NCI-H69 (cell line): ENCODE results near the gene GLOD4.
A peak's percentile ranks its signal among the peaks of the same experiment; 100 is the strongest.
"Not testable (repeated sequence)": the region's sequence is repeated elsewhere in the genome, so short reads cannot be mapped to it uniquely, and the experiment has no call there.

ENCODE experiments used
- DNase-seq: peaks from one replicate; lab custom pipeline; 2025; lab: John Stamatoyannopoulos, UW

The GLOD4 gene, protein sequence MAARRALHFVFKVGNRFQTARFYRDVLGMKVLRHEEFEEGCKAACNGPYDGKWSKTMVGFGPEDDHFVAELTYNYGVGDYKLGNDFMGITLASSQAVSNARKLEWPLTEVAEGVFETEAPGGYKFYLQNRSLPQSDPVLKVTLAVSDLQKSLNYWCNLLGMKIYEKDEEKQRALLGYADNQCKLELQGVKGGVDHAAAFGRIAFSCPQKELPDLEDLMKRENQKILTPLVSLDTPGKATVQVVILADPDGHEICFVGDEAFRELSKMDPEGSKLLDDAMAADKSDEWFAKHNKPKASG

GRCh38 chr17:781805-782731 is at the start of gene GLOD4, which contains the start of gene MRM3:
GLOD4 (minus strand) TSS chr17:782280; CDS start chr17:782255, 25 bp downstream.
MRM3 (plus strand) TSS chr17:782353; CDS start chr17:782379, 26 bp downstream.
- DNase-seq = peak; percentile 84

DNA sequence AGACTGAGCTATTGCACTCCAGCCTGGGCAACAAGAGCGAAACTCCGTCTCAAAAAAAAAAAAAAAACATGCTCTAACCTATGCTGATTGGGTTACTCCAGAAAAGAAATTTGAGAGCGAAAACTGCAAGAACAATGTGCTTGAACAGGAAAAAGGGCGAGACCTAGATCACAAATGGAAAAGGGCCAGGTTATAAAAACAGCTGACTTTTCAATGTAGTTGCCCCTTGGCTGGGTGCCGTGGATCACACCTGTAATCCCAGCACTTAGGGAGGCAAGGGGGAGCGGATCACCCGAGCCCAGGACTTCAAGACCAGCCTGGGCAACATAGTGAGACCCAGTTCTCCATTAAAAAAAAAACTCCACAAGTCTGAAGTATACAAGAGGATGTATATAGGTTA is 48.9 kb upstream of the GLOD4 start:
- no peak for DNase-seq

DNA sequence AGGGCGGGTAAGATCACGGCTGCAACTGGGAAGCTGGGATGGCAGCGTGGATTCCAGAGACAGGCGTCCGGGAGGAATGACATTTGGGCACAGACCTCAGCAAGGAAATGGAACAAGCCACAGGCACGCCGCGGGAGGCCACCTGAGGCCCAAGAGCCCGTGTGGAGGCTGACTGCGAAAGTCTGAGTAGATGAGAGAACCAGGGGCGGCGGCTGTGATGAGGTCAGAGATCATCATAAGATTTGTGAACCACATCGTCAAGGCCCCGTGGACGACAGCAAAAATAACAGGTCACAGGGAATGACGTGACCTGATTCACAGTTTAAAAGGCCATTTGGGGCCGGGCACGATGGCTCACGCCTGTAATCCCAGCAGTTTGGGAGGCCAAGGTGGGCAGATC is 48.3 kb upstream of the GLOD4 start:
- DNase-seq = no peak

DNA sequence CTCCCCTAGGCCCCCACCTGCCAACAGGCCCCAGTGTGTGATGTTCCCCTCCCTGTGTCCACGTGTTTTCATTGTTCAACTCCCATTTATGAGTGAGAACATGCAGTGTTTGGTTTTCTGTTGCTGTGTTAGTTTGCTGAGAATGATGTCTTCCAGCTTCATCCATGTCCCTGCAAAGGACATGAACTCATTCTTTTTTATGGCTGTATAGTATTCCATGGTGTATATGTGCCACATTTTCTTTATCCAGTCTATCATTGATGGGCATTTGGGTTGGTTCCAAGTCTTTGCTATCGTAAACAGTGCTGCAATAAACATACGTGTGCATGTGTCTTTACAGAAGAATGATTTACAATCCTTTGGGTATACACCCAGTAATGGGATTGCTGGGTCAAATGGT is 47.5 kb upstream of the GLOD4 start:
- DNase-seq = not testable (repeated sequence)

GRCh38 chr17:828761-829160 is 46.7 kb upstream of the GLOD4 start:
- no peak for DNase-seq

DNA sequence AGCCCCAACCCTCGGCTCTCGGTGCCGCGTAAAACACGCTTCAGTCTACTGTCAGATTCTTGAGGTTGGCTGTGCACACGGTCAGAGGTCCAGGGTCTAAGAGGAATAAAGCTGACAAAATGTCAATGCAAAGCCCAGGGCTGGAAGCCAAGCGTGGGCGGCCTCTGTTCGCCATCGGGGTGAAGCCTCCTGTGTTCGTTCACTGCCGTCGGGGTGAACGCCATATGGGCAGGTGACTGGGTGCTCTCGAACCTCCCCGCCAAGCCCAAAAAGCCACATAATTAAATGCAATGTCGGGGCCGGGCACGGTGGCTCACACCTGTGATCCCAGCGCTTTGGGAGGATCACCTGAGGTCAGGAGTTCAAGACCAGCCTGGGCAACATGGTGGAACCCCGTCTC is 44.7 kb upstream of the GLOD4 start:
- no peak for DNase-seq

DNA sequence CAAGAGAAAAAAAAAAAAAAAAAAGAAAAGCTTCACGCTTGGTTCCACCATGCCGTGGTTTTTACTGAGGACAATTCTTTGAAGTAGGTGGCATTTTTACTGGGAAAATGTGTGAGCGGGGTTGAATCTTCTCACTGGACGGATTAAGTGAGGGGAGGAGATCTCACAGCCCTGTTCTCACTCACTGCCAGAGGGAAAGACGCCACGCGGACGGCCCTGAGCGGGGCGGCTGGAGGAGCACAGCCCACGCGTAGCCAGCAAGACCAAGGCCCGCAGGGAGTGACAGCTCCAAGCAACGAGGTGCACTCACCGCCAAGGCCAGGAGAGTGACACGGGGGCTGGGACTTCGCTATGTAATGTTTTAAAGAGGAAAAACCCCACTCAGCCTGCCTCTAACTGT is 43.1 kb upstream of the GLOD4 start:
- no peak for DNase-seq

GRCh38 chr17:824378-824777 is 42.3 kb upstream of the GLOD4 start:
- no peak for DNase-seq

DNA sequence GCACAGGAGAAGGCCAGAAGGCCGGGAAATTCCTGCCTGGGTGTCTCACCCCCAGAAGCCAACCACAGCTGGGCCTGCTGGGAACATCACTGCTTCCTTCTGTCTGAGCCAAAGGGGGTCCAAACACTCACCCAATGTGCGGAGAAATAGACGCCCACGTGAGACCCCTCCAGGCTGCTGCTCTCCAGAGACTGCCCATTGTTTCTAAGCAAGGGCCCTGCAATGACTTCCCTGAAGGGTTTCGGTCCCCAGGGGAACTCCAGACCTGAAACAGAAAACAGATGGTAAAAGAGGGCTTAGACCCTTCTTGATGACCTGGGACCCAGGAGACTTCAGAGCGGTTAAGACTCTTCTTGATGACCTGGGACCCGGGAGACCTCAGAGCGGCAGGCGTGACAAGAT is 41.4 kb upstream of the GLOD4 start:
- peak; percentile 22 for DNase-seq

DNA sequence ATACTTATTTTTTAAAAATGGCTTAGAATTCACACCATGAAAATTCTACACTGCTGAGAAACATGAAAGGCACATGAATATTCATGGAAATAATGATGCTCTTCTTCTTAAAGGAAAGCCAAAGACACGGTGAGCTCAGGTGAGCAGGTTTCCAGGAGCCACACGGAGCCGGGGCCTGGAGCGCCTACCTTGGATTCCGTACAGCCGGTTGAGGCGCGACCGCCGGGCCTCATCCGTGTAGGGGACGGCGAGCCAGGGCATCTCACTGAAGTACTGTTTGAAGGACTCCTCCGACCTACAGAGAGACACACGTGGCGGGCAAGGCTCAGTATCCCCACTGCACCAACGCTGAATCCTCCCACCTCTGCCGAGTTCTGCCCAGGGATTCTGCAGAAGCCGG is 37.2 kb upstream of the GLOD4 start:
- DNase-seq = no peak

DNA sequence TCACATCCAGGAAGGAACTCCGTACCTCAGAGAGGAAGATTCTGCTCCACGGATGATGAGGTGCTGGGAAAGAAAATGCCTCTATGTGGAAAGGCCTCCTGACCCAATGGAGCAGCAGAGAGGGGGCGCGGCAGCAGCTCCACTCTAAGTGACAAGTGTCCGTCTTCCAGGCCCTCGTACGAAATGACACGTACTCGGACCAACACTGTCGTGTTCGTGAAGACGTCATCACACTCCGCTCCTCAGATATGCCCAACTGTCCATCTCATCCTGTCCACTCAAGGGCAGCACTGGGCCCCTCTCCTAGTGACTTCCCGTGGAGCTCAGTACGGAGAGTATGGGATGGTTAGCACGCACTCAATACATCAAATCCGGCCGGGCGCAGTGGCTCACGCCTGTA is 32.3 kb upstream of the GLOD4 start:
- no peak for DNase-seq

- DNase-seq = no peak
Measured at GRCh38 chr17:812638-813204, 30.6 kb upstream of the GLOD4 start.

DNA sequence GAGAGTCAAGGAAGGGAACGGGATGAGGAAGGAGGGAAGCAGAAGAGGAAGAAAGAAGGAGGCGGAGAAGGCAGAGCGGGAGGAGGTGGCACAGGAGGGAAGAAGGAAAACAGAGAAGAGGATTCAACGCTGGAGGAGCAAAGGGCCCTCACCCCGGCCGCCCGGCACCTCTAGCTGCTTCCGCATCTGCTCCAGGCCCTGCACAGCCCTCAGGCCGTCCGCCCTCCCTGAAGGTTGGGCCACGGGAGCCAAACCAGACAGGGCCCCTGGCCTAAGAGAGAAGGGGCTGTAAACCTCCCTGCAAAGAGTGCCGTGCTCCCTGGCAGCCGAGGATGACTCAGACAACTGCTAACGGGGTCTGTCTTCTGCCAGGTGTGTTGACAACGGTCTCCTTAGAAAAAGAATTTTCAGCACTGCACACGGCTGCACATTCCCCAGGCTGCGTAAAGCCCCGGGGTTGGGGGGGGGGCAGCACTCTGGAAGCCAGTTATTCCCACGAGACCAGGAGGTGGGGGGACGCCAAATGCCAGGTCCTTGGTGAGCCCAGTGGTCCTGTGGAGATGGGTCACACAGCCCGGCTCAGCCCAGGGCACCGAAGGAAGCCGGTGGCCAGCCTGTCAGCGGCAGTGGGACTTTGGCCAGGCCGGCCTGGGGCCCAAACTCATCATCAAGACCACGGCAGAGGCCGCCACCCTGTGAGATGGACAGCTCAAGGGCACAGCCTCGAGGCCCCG is 29.1 kb upstream of the GLOD4 start:
- DNase-seq = no peak

- no peak for DNase-seq
Measured at GRCh38 chr17:807523-808294, 25.6 kb upstream of the GLOD4 start.

GRCh38 chr17:806781-807522 is 24.9 kb upstream of the GLOD4 start:
- DNase-seq = no peak

GRCh38 chr17:806346-806745 is 24.3 kb upstream of the GLOD4 start:
- DNase-seq = no peak

DNA sequence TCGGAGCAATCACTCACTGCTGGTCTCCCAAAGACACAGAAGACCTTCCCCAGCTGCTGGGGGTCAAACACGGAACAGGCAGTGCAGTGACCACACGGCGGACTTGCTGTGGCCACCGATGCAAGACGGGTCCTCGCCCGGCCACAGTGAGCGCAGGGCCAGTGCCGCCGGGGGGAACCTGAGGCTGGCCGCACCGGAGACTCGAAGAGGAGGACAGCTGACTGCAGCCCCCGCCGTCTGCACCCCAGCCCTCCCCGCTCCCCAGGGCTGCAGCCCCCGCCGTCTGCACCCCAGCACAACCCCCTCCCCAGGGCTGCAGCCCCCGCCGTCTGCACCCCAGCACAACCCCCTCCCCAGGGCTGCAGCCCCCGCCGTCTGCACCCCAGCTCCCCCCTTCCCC is 23.8 kb upstream of the GLOD4 start:
- not testable (repeated sequence) for DNase-seq

- peak; percentile 54 for DNase-seq
Measured at GRCh38 chr17:804541-805435, 22.7 kb upstream of the GLOD4 start.
